ENCODE measurements around the gene CBFA2T3.

CBFA2T3 gene

DNA sequence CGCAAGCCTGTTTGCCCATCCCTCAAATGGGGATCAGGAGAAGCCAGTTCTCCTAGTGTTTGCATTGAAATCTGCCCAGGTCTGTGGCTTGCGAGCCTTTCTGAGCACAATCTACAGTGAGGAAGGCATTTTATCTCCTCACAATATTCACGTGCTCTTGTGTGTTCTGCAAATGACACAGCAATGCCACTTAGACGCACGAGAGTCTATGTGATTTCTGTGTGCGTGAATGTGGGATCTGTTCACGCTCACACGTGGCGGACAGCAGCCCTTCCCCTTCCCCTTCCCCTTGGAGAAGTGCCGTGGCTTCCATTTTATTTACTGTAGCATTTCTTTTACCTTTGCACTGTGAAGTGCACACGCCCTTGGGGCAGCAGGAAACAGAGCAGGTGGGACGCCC, 17.7 kb upstream of the CBFA2T3 start:
- H3K4me3 ChIP-seq (ENCODE audit: low read depth, low read length), result no peak overlapping the region
- TF ChIP-seq CTCF (IDR thresholded peaks at IDR 0.05; ENCODE audit: low read depth, low read length, missing control alignments), result no peak
- in situ Hi-C loops (cut with HindIII; ENCODE audit: low sequenced_read_pairs), result no loop called here
- no peak for DNase-seq (ENCODE audit: low read depth)

GRCh38 chr16:88993946-88994600, 17.1 kb upstream of the CBFA2T3 start:
- in situ Hi-C loops (cut with HindIII; ENCODE audit: low sequenced_read_pairs), result no loop called here
- no peak for TF ChIP-seq CTCF (IDR thresholded peaks at IDR 0.05; ENCODE audit: low read depth, low read length, missing control alignments)
- DNase-seq (ENCODE audit: low read depth), result no peak
- H3K4me3 ChIP-seq (ENCODE audit: low read depth, low read length), result no peak overlapping the region

DNA sequence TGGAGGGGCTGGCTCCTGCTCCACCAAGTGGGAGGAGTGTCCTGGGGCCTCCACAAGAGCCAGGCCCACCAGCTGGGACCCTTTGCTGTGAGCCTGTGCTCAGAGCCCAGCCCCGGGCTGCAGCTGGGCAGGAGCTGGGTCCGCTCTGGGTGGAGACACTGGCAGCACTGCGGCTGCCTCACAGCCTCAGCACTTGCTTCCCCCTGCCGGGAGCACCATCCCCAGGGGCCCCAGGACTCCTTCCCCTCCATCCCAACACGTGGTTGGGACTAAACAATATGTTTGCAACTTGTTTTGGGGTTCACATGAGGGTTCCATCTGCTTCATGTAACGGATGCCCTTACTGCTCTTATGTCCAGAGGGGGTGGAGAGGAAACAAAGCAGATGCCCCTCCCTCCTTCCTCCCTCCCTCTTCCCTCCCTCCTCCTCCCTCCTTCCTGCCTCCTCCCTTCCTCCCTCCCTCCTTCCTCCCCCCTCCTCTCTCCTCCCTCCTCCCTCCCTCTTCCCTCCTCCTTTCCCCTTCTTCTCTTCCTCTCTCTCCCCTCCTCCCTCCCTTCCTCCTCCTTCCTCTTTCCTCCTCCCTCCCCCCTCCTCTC, 16.3 kb upstream of the CBFA2T3 start:
- no peak overlapping the region for H3K4me3 ChIP-seq (ENCODE audit: low read depth, low read length)
- TF ChIP-seq CTCF (IDR thresholded peaks at IDR 0.05; ENCODE audit: low read depth, low read length, missing control alignments), result no peak
- in situ Hi-C loops (cut with HindIII; ENCODE audit: low sequenced_read_pairs), result no loop called here
- no peak for DNase-seq (ENCODE audit: low read depth)

GRCh38 chr16:88992351-88993165, 15.6 kb upstream of the CBFA2T3 start:
- no peak for TF ChIP-seq CTCF (IDR thresholded peaks at IDR 0.05; ENCODE audit: low read depth, low read length, missing control alignments)
- in situ Hi-C loops (cut with HindIII; ENCODE audit: low sequenced_read_pairs), result no loop called here
- no peak for DNase-seq (ENCODE audit: low read depth)
- no peak overlapping the region for H3K4me3 ChIP-seq (ENCODE audit: low read depth, low read length)

- in situ Hi-C loops (cut with HindIII; ENCODE audit: low sequenced_read_pairs), result no loop called here
Observed at GRCh38 chr16:88991813-88992350, 14.9 kb upstream of the CBFA2T3 start.

More at GRCh38 chr16:88991813-88992350, 14.9 kb upstream of the CBFA2T3 start:
- no peak for DNase-seq (ENCODE audit: low read depth)
- no peak overlapping the region for H3K4me3 ChIP-seq (ENCODE audit: low read depth, low read length)
- TF ChIP-seq CTCF (IDR thresholded peaks at IDR 0.05; ENCODE audit: low read depth, low read length, missing control alignments), result no peak
